Vagina (tissue), 2 donors: ENCODE data around the gene PLA2G2D.

Source experiments
- POLR2A ChIP-seq, 2 donors: fragments of 450-650 bp; IDR thresholded peaks; one replicate each; pipeline ENCODE4 v1.6.1; 2017; ENCODE audit warnings: antibody characterized with exemption in 2 of 2, mild to moderate bottlenecking in 2 of 2, moderate library complexity in 2 of 2
- POLR2AphosphoS5 ChIP-seq, 2 donors: sonication (generic); formaldehyde crosslinking; IDR thresholded peaks; one replicate each; pipeline ENCODE4 v1.9.0; 2017; ENCODE audit warnings: antibody characterized with exemption in 2 of 2, mild to moderate bottlenecking in 2 of 2, low read depth in 1 of 2; ENCODE audit not compliant: insufficient read depth in 1 of 2
- TF ChIP-seq, protein P1 (sequence below), 3 experiments: fragments of 450-650 bp in 2 of 3; fragments of 200-600 bp in 1 of 3; sonication (generic) in 1 of 3; IDR thresholded peaks; one replicate each; pipeline ENCODE4 v1.5.1; 2017 to 2019; ENCODE audit warnings: antibody characterized with exemption in 3 of 3, mild to moderate bottlenecking in 2 of 3, moderate library complexity in 2 of 3

DNA sequence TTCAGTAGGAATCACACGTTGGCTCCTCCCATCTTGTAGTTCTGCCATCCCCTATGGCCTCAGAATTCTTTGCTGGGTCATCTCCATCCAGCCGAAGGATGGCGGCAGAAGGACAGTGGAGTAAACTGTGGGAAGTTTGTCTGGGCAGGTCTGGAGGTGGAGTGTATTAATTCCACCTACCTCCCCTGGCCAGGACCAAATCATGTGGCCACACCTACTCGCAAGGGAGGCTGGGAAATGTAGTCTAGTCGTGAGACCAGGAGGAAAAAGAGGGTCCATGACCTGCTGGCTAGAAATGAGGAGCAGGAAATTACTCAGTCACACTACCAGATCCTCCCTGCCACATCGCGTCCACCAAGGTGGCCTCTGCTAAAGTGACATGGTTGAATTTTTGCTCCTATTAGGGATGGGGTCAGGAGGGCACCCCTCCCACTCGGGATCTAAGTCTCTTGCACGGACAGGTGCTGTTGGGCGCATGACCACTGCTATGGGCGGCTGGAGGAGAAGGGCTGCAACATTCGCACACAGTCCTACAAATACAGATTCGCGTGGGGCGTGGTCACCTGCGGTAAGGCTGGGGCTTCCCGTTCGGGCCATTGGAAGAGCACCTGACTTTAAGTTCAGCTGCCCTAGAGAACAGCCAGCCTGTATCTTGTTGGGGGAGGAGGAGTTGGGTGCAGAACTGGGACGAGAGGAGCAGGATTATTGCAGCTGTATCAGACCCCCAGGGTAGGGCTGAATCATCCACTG, 29.8 kb downstream of the PLA2G2D start:
- TF ChIP-seq, protein P1, sequence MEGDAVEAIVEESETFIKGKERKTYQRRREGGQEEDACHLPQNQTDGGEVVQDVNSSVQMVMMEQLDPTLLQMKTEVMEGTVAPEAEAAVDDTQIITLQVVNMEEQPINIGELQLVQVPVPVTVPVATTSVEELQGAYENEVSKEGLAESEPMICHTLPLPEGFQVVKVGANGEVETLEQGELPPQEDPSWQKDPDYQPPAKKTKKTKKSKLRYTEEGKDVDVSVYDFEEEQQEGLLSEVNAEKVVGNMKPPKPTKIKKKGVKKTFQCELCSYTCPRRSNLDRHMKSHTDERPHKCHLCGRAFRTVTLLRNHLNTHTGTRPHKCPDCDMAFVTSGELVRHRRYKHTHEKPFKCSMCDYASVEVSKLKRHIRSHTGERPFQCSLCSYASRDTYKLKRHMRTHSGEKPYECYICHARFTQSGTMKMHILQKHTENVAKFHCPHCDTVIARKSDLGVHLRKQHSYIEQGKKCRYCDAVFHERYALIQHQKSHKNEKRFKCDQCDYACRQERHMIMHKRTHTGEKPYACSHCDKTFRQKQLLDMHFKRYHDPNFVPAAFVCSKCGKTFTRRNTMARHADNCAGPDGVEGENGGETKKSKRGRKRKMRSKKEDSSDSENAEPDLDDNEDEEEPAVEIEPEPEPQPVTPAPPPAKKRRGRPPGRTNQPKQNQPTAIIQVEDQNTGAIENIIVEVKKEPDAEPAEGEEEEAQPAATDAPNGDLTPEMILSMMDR (IDR thresholded peaks at IDR 0.05): no peak
- TF ChIP-seq POLR2A (IDR thresholded peaks at IDR 0.05) (no peak), POLR2AphosphoS5 (IDR thresholded peaks at IDR 0.05; ENCODE audit: insufficient read depth in 1 of 2, low read depth in 1 of 2) (no peak)
